HG02885 (cell line): ENCODE data around the gene PAK4.

ENCODE experiments used
- ATAC-seq: cut with Tn5 transposase; IDR thresholded peaks from one replicate; pipeline ENCODE4 v1.9.1; 2021; ENCODE audit warnings: mild to moderate bottlenecking; ENCODE audit not compliant: unreplicated experiment, poor library complexity

Gene PAK4

GRCh38 chr19:39175564-39175963, 50.0 kb downstream of the PAK4 start:
- no peak for ATAC-seq

- no peak for ATAC-seq
These were observed 51.6 kb downstream of the PAK4 start for GRCh38 chr19:39177110-39177699.

GRCh38 chr19:39177736-39178135, 52.1 kb downstream of the PAK4 start:
- no peak for ATAC-seq

GRCh38 chr19:39178296-39179006, 52.9 kb downstream of the PAK4 start:
- no peak for ATAC-seq

GRCh38 chr19:39179754-39180153, 54.2 kb downstream of the PAK4 start:
- ATAC-seq, result no peak

GRCh38 chr19:39180749-39181148, 55.2 kb downstream of the PAK4 start:
- no peak for ATAC-seq

- no peak for ATAC-seq
These were observed 56.1 kb downstream of the PAK4 start for GRCh38 chr19:39181500-39182173.

- ATAC-seq, result no peak
These were observed 56.6 kb downstream of the PAK4 start for GRCh38 chr19:39182174-39182505.

GRCh38 chr19:39183104-39183503, 57.5 kb downstream of the PAK4 start:
- no peak for ATAC-seq

GRCh38 chr19:39186391-39186790, 60.8 kb downstream of the PAK4 start:
- ATAC-seq, result no peak

- no peak for ATAC-seq
These were observed 62.0 kb downstream of the PAK4 start for GRCh38 chr19:39187552-39187943.

- ATAC-seq, result no peak
These were observed 63.4 kb downstream of the PAK4 start for GRCh38 chr19:39188960-39189359.

- no peak for ATAC-seq
These were observed 65.2 kb downstream of the PAK4 start for GRCh38 chr19:39190768-39191167.

GRCh38 chr19:39192846-39193245, 67.3 kb downstream of the PAK4 start:
- ATAC-seq, result no peak

GRCh38 chr19:39193803-39194202, 68.2 kb downstream of the PAK4 start:
- no peak for ATAC-seq

GRCh38 chr19:39194832-39195542, 69.4 kb downstream of the PAK4 start:
- no peak for ATAC-seq

GRCh38 chr19:39195755-39196154, 70.2 kb downstream of the PAK4 start:
- ATAC-seq, result no peak

GRCh38 chr19:39196320-39196719, 70.7 kb downstream of the PAK4 start:
- ATAC-seq, result no peak

GRCh38 chr19:39196860-39197562, 71.4 kb downstream of the PAK4 start, which contains the start of gene NCCRP1:
NCCRP1 (plus strand) TSS chr19:39196964; CDS start chr19:39196983, 19 bp downstream.
- no peak for ATAC-seq

- no peak for ATAC-seq
These were observed 72.2 kb downstream of the PAK4 start for GRCh38 chr19:39197808-39198207.
